ENCODE measurements around the gene MICOS13. TPM values are rescaled to one million over a fixed set of nuclear protein-coding genes. Genes with fewer than 3 reads are reported as not detected.

The MICOS13 gene
- total and polyA plus RNA-seq, 10 of the 15 experiments (the other 5 are each of a cell fraction or from before 2014, with no cell fraction given) = 9.4 to 211 (median 51.3) TPM

- intact Hi-C loops (cut with micrococcal nuclease; ENCODE audit: unreplicated experiment) (no loop called here), in situ Hi-C loops (cut with MboI) (no loop called here)
- Histone ChIP-seq H2AFZ (ENCODE audit: control insufficient read depth, low read depth, low read length) (no peak overlapping the region), H3K9ac (ENCODE audit: control insufficient read depth, insufficient read depth, low read length) (no peak overlapping the region), H3K27me3 (replicated peaks in 1 of 2; ENCODE audit: control insufficient read depth in 2 of 2, insufficient read depth in 2 of 2, low read length in 1 of 2) (no peaks in the 10 kb centered on the region), H3K79me2 (ENCODE audit: control insufficient read depth, insufficient read depth, low read length) (peaks cover 38% of the 10 kb centered on the region), H3K36me3 (ENCODE audit: control insufficient read depth in 2 of 2, insufficient read depth in 2 of 2, low read length in 1 of 2) (peaks cover 27 to 46% of the 10 kb centered on the region in 2 experiments), H4K20me1 (ENCODE audit: control insufficient read depth, insufficient read depth) (peaks cover 13% of the 10 kb centered on the region), H3K9me3 (replicated peaks; ENCODE audit: control insufficient read depth, insufficient read depth, low read length) (no peaks in the 10 kb centered on the region; the same call in 2 of the 3 replicates), H3K4me2 (ENCODE audit: control insufficient read depth, insufficient read depth) (no peak overlapping the region), H3K27ac (ENCODE audit: control insufficient read depth, insufficient read depth) (no peak overlapping the region), H3K4me3 (no peak overlapping the region), H3K4me1 (ENCODE audit: control insufficient read depth, insufficient read depth, low read length) (no peaks in the 10 kb centered on the region)
- ChIA-PET RAD21 (ENCODE audit: unreplicated experiment) (no interaction called here), CTCF (no interaction called here), POLR2A (interaction anchor here (1.5 kb wide), 1 partner anchor 14 kb away, joined by 3 read pairs; no protein-coding TSS in a partner anchor), SMC1A (ENCODE audit: uncharacterized antibody, unreplicated experiment) (no interaction called here)
- no peak for DNase-seq (ENCODE audit: low read depth, low spot score)
- no peak for ATAC-seq
- TF ChIP-seq YBX1 (IDR thresholded peaks at IDR 0.05) = no peak
- no peak for TF ChIP-seq ZBTB40 (IDR thresholded peaks at IDR 0.05; ENCODE audit: borderline replicate concordance)
- TF ChIP-seq ZBTB33 (IDR thresholded peaks at IDR 0.05) = no peak
- TF ChIP-seq RELB (IDR thresholded peaks at IDR 0.05; ENCODE audit: low read depth) = no peak
- no peak for TF ChIP-seq SMARCA5 (IDR thresholded peaks at IDR 0.05)
- no peak for TF ChIP-seq PRDM15 (CRISPR knock-in tag; IDR thresholded peaks at IDR 0.05)
- TF ChIP-seq SPI1 (IDR thresholded peaks at IDR 0.05; ENCODE audit: borderline replicate concordance, insufficient read depth, low read depth, low read length) = no peak
- no peak for TF ChIP-seq NFIC (IDR thresholded peaks at IDR 0.05; ENCODE audit: low read depth, low read length)
- no peak for TF ChIP-seq CEBPB (IDR thresholded peaks at IDR 0.05; ENCODE audit: borderline replicate concordance in 1 of 2, low read depth in 2 of 2, low read length in 2 of 2)
- no peak for TF ChIP-seq CHD4 (IDR thresholded peaks at IDR 0.05)
- WGBS (ENCODE audit: insufficient coverage, insufficient replicate concordance, low lambda C conversion rate, missing lambda C conversion rate) = 93% methylated on average over 4 of the region's 4 CpGs
- BruUV-seq (replicated peaks) = no TSS peak
- FAIRE-seq = no peak
These were observed 39.1 kb downstream of the MICOS13 start for GRCh38 chr19:5641171-5641570.

Measured in GM12878 (cell line).